Measurements from ENCODE around the gene RBM4.

GRCh38 chr11:66652651-66653050, 14.1 kb downstream of the RBM4 start:
- TF ChIP-seq CTCF (IDR thresholded peaks at IDR 0.05): no peak
- no peak for TF ChIP-seq EP300 (IDR thresholded peaks at IDR 0.05)

Measured in tibial nerve (tissue), 4 donors.